SH-SY5Y (cell line): ENCODE measurements around the gene SATB1.

Source experiments
- GATA2 ChIP-seq: IDR thresholded peaks from 2 replicates; pipeline ENCODE4 v1.6.1; 2011; ENCODE audit warnings: mild to moderate bottlenecking, low read depth, low read length
- GATA3 ChIP-seq: IDR thresholded peaks from 2 replicates; pipeline ENCODE4 v1.6.1; 2011; ENCODE audit warnings: low read depth, mild to moderate bottlenecking, low read length, moderate library complexity

DNA sequence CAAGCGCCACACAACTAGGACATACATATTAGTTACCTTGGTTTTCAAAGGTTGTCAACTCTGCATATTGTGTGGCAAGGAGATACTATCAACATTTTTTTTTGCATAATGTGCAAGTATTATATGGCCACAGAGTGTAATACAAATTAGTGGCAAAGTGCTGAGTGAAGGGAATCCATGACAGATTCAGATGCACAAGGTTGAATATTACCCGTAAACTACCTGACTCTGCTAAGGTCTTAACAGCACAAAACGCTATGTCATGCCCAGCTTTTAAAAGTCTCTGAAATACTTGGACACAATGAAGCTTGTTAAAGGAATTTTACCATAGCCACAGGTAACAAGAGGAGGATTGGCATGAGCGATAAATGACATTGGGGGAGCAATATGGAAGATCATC, 79.0 kb downstream of the SATB1 start:
- TF ChIP-seq GATA2 (no peak), GATA3 (no peak)
